Measurements from ENCODE around the gene SPRYD3.
A peak's percentile ranks its signal among the peaks of the same experiment; 100 is the strongest.

Gene SPRYD3

GRCh38 chr12:53077030-53077429 lies 2.2 kb downstream of the SPRYD3 start:
- DNase-seq = no peak

- DNase-seq = no peak
Observed at GRCh38 chr12:53076461-53076860, 2.7 kb downstream of the SPRYD3 start.

GRCh38 chr12:53074999-53075370 lies 4.2 kb downstream of the SPRYD3 start:
- DNase-seq = no peak

- no peak for DNase-seq
Observed at GRCh38 chr12:53074283-53074998, 4.7 kb downstream of the SPRYD3 start.

GRCh38 chr12:53073881-53074280 lies 5.3 kb downstream of the SPRYD3 start:
- DNase-seq = no peak

GRCh38 chr12:53071591-53072551 lies 7.3 kb downstream of the SPRYD3 start:
- DNase-seq = no peak

GRCh38 chr12:53070877-53071492 lies 8.2 kb downstream of the SPRYD3 start:
- no peak for DNase-seq

GRCh38 chr12:53069621-53070410 lies 9.4 kb downstream of the SPRYD3 start:
- no peak for DNase-seq

- no peak for DNase-seq
Observed at GRCh38 chr12:53068811-53069585, 10.2 kb downstream of the SPRYD3 start.

GRCh38 chr12:53067993-53068770 lies 11.0 kb downstream of the SPRYD3 start:
- no peak for DNase-seq

- no peak for DNase-seq
Observed at GRCh38 chr12:53067074-53067992, 11.9 kb downstream of the SPRYD3 start.

GRCh38 chr12:53065975-53066931 lies 12.9 kb downstream of the SPRYD3 start:
- peak; percentile 48 for DNase-seq

- no peak for DNase-seq
Observed at GRCh38 chr12:53065470-53065869, 13.7 kb downstream of the SPRYD3 start.

GRCh38 chr12:53064613-53065436 lies 14.4 kb downstream of the SPRYD3 start:
- DNase-seq = no peak

GRCh38 chr12:53063708-53064612 lies 15.2 kb downstream of the SPRYD3 start:
- no peak for DNase-seq

GRCh38 chr12:53062977-53063707 lies 16.0 kb downstream of the SPRYD3 start:
- DNase-seq = no peak

Data from CD4-positive, alpha-beta T cell treated with Interferon gamma for 1 hour (primary cell).